ENCODE data around the gene ABTB2.

DNA sequence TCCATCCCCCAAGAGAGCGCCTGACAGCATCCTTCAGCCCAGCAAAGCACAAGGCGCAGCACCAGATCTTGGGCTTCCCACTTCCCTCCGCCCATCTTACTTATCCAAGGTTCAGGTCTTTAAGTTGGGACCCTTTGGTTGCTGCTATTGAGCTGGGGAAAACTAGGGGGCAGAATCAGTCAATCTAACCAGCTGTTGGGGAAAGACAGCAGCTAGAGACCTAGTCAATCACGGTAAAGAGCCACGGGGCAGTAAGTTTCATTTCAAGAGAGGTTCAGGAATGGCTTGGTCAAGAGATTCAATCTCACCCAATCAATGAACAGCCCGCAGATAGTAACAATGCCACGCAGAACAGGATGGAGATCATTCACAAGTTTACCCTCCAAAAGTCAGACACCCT is 1.7 kb downstream of the ABTB2 start:
- TF ChIP-seq, protein P1, sequence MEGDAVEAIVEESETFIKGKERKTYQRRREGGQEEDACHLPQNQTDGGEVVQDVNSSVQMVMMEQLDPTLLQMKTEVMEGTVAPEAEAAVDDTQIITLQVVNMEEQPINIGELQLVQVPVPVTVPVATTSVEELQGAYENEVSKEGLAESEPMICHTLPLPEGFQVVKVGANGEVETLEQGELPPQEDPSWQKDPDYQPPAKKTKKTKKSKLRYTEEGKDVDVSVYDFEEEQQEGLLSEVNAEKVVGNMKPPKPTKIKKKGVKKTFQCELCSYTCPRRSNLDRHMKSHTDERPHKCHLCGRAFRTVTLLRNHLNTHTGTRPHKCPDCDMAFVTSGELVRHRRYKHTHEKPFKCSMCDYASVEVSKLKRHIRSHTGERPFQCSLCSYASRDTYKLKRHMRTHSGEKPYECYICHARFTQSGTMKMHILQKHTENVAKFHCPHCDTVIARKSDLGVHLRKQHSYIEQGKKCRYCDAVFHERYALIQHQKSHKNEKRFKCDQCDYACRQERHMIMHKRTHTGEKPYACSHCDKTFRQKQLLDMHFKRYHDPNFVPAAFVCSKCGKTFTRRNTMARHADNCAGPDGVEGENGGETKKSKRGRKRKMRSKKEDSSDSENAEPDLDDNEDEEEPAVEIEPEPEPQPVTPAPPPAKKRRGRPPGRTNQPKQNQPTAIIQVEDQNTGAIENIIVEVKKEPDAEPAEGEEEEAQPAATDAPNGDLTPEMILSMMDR (IDR thresholded peaks at IDR 0.05): no peak
- TF ChIP-seq POLR2AphosphoS5 (IDR thresholded peaks at IDR 0.05; ENCODE audit: low read depth, low read length) (no peak), SIN3A (IDR thresholded peaks at IDR 0.05; ENCODE audit: borderline replicate concordance, low read depth, low read length) (no peak), RAD21 (IDR thresholded peaks at IDR 0.05; ENCODE audit: low read length) (no peak), EZH2phosphoT487 (IDR thresholded peaks at IDR 0.05; ENCODE audit: borderline replicate concordance, low read depth) (no peak)
- TF ChIP-seq, protein P2, sequence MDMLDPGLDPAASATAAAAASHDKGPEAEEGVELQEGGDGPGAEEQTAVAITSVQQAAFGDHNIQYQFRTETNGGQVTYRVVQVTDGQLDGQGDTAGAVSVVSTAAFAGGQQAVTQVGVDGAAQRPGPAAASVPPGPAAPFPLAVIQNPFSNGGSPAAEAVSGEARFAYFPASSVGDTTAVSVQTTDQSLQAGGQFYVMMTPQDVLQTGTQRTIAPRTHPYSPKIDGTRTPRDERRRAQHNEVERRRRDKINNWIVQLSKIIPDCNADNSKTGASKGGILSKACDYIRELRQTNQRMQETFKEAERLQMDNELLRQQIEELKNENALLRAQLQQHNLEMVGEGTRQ (IDR thresholded peaks at IDR 0.05; ENCODE audit: borderline replicate concordance, low read depth, low read length): no peak

Measured in SK-N-SH (cell line).